Frontal cortex (tissue), 4 donors: Measurements from ENCODE around the gene RGS9. TPM values are rescaled to one million over a fixed set of nuclear protein-coding genes. Genes with fewer than 3 reads are reported as not detected.
"Not testable (repeated sequence)": the region's sequence is repeated elsewhere in the genome, so short reads cannot be mapped to it uniquely, and the experiment has no call there.

ENCODE experiments used
- DNase-seq, 2 donors: peaks; one replicate each; pipeline ENCODE4 v3.0.0; 2012; ENCODE audit warnings: low spot score in 2 of 2
- FAIRE-seq: peaks from 2 replicates; lab custom pipeline; 2012; peaks lifted over from hg19 to GRCh38; lab: Jason Lieb, UNC
- total RNA-seq: library from RNA; depleted of rRNA; stranded (reverse); fragments of >200 nt; gene quantifications from one replicate; pipeline ENCODE4 v1.2.3, GENCODE V29; 2014
- donor health status: control.
- donor health status: control.
- donor health status: control.

RGS9 gene
- total RNA-seq, 1 donor from 2014 or later, result 15.1 TPM

GRCh38 chr17:65177901-65178300 is 40.7 kb downstream of the RGS9 start:
- FAIRE-seq (no peak), DNase-seq (no peak)

GRCh38 chr17:65180276-65180675 is 43.1 kb downstream of the RGS9 start:
- DNase-seq, FAIRE-seq: not testable (repeated sequence)

- not testable (repeated sequence) for DNase-seq, FAIRE-seq
These were observed 43.6 kb downstream of the RGS9 start for GRCh38 chr17:65180752-65181236.

- DNase-seq (no peak), FAIRE-seq (no peak)
These were observed 44.3 kb downstream of the RGS9 start for GRCh38 chr17:65181237-65182061.

GRCh38 chr17:65182233-65182632 is 45.1 kb downstream of the RGS9 start:
- no peak for DNase-seq
- no peak for FAIRE-seq

- DNase-seq (no peak), FAIRE-seq (no peak)
These were observed 46.6 kb downstream of the RGS9 start for GRCh38 chr17:65183736-65184135.

- FAIRE-seq, result no peak
- DNase-seq, result no peak
These were observed 47.2 kb downstream of the RGS9 start for GRCh38 chr17:65184235-65184959.

- FAIRE-seq, result no peak
- DNase-seq, result no peak
These were observed 47.9 kb downstream of the RGS9 start for GRCh38 chr17:65185062-65185461.

DNA sequence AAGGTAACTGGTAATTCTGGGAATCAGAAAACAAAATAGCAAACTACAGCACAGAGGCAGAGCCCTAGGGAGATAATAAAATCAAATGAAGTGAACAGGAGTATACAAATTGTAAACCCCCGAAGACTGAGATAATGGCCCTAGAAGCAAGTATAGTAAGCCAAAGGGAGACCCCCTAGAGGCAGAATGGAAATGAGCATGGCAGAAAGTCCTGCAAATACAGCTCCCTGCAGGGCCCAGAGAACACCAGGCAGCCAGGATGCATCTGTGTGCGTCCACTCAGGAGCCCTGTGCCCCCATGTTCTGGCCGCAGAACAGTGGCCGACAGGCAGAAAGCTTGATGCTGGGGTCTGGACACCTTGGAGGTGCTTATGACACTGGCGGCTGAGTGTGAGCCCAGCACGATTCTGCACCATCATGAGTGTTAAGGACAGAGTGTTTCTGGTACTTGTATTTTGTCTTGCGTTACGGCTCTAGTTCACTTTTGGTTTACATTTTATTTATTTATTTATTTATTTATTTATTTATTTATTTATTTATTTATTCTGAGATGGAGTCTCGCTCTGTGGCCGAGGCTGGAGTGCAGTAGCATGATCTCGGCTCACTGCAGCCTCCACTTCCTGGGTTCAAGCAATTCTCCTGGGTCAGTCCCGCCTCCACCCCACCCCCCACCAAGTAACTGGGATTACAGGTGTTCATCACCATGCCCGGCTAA is 48.7 kb downstream of the RGS9 start:
- FAIRE-seq, result no peak
- no peak for DNase-seq

DNA sequence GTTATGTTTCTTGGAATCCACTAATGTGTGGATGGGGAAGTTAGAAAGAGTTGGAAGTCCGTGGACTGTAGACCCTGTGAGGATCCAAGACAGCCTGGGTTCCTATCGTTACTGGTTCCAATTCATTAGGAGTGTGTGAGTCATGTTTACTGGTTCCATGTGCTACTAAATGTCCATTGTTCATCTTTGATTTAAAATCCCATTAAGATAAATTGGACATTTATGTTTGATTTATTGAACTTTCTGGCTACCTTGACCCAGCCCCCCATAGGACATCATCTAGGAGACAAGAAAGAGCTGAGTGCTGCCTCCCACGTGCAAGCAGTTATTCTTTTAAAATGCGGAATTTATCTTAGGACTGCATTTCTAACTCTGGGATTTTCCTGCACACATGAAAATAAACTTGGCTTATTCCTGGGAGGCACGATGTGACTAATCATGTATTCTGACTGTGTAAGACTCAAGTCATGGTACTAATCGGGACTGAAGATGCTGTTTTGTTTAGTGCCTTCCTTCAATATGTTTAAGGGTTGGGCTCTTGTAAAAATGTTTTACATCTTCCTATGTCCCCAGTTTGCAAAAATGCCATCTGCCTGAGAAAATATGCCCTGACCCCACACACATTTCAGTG is 53.4 kb downstream of the RGS9 start:
- FAIRE-seq (no peak), DNase-seq (no peak)

DNA sequence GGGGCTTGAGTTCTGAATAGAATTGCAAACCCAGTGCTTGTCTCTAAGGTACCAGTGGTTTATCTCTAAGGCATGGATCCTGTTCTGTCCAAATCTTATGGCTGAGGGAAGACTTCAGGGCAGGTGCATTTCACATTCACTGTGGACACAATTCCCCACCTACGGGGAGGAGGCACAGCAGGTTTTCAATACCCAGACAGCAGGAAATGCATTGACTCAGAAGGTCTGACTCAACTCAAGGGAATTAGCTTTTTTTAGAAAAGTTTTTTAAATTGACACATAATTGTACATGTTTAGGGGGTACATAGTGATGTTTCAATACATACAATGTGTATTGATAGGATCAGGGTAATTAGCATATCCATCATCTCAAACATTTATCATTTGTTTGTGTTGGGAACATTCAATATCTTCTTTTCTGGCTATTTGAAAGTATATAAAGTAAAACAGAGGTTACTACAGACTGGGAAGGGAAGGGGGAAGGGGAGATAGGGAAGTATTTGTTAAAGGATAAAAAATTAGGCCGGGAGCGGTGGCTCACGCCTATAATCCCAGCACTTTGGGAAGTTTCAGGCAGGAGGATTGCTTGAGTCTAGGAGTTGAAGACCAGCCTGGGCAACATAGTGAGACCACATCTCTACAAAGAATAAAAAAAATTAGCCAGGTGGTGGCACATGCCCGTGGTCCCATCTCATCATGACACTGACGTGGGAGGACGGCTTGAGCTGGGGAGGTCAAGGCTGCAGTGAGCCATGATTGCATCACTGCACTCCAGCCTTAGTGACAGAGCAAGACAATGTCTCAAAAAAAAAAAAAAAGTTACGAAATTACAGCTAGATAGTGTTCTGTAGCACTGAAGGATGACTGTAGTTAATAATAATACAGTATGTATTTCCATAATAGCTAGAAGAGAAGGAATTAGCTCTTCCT is 54.9 kb downstream of the RGS9 start:
- DNase-seq, result no peak
- FAIRE-seq, result no peak

DNA sequence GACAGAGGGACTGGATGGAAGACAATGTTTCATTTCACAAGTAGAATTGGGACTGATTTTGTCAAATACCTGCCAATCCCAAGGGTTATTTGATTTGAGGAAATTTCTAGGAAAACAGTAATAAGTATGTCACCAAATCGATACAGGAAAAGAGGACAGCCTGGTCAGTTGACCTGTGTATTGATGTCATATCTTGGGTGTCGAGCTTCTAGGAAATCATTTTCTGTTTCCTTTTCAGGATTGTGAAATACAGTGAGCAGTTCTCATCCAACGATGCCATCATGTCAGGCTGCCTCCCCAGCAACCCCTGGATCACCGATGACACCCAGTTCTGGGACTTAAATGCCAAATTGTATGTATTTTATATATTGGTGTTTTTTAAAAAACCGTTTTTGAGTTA is 56.1 kb downstream of the RGS9 start:
- DNase-seq (no peak), FAIRE-seq (no peak)

DNA sequence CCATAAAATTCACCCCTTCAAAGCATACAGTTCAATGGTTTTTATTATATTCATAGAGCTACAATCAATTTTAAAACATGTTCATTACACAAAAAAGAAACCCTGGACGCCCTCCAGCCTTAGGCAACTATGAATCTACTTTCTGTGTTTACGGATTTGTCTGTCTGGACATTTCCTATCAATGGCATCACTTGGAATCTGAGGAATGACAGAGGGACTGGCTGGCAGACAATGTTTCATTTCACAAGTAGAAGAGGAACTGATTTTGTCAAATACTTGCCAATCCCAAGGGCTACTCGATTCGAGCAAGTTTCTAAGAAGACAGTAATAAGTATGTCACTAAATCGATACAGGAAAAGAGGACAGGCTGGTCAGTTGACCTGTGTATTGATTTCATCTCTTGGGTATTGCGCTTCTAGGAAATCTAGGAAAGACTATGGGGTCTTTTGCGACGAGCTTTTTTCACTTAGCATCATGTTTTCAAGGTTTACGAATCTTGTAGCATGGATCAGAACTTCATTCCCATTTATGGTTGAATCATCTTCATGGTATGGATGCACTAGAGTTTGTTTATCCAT is 56.6 kb downstream of the RGS9 start:
- no peak for FAIRE-seq

DNA sequence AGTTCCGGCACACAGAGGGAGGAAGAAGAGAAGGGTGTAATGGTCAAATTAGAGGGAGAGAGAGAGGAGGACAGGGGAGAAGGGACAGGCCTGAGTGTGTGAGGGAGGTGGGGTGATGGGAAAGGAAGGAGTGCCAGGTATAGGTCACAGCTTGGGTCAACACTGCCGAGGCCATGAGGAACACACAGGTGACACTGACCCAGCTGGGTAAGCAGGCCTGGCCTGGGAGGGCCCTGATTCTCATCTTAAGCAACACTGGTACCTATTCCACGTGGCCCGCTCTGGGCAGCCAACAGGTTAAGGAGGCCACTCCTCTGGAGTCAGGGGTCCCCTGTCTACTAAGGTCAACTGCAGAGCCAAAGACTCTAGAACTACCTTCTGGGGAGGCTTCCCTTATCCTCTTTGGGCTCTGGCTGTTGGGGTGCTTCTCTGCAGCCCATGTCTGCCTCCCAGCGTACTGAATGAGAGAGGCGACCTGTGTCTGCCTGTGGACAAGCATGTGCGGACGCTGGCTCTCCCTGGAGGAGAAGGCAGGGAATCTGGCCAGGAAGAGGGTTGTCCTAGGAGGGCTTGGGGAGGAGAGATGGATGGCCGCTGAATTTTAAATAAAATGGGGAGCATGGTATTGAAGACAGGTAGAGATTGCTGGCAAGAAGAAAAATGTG is 57.6 kb downstream of the RGS9 start:
- no peak for FAIRE-seq
- DNase-seq, result no peak

More for the DNA sequence above, 56.6 kb downstream of the RGS9 start:
- DNase-seq, result no peak

DNA sequence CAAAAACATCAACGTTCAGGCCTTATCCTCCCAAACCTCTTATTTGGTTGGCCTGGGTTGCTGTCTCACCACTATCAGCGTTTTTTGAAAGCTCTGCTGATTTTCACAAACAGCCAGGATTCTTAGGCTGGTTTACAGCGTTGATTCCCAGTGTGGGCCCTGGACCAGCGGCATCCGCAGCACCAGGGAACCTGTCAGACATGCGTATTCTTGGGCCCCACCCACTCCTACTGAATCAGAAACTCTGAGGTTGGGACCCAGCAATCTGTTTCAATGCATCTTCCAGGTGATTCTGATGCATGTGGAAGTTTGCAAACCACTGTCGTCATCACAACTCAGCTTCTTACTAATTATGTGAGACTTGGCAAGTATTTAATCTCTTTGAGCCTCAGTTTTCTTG is 58.5 kb downstream of the RGS9 start:
- no peak for DNase-seq
- no peak for FAIRE-seq

DNA sequence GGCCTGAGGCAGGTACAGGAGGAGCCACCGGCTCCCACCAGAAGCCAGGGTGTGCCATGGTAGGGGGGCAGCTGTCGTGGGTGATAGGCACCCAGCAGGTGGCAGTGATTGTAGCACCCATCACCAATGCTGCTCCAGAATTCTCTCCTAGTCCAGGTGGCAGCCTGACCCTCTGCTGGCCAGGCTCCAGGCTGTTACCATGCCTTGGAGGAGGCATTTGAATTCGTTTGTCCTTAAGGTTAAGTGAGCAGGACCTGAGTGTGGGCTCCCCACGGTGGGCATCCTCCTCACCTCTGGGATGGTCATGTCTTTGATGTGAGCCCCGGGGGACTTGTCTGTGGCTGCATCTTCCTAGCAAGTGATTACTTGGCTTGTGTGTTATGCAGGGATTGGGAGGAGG is 59.4 kb downstream of the RGS9 start:
- DNase-seq, result no peak
- FAIRE-seq, result no peak

DNA sequence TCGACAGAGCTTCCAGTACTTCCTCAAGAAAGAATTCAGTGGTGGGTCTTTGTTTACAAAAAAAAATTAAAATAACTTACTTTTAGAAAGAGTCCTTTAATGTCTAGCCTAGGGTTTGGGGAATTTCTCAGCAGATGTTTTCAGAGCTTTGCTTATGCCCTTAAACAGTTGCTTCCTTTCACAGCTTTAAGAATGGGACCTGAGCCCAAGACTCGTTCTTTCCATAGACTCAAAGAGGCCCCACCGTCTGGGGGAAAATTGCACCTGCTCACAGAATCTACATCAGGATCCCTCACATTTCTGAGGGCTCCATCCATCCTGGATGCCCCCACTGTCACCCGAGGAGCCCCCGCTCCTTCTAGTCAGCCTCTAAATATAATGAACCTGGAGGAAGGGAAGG is 60.0 kb downstream of the RGS9 start:
- DNase-seq, result no peak

More for the DNA sequence above, 60.0 kb downstream of the RGS9 start:
- FAIRE-seq, result no peak
